ENCODE data around the gene CAMSAP1. TPM values are rescaled to one million over a fixed set of nuclear protein-coding genes. Genes with fewer than 3 reads are reported as not detected.

CAMSAP1 gene
- total and polyA plus RNA-seq, 2 donors from 2014 or later = 3.3 to 38.6 TPM

- intact Hi-C loops (cut with DNase I) = no loop called here
- H3K4me1 ChIP-seq (ENCODE audit: control insufficient read depth in 2 of 3, insufficient read depth in 2 of 3, low read depth in 1 of 3, low read length in 3 of 3) = no peaks in the 10 kb centered on the region
- H3K9ac ChIP-seq (ENCODE audit: low read length in 3 of 3) = no peak overlapping the region
- H3K4me3 ChIP-seq (ENCODE audit: low read length in 3 of 3) = no peak overlapping the region
- peaks cover 0 to 8% (median 0%) of the 10 kb centered on the region in 3 donors for H3K9me3 ChIP-seq (ENCODE audit: control insufficient read depth in 2 of 3, insufficient read depth in 1 of 3, low read length in 3 of 3)
- no peak overlapping the region for H3K27ac ChIP-seq (ENCODE audit: low read depth in 2 of 2, low read length in 2 of 2)
- no peak for FAIRE-seq
- no peaks in the 10 kb centered on the region for H3K36me3 ChIP-seq (ENCODE audit: control insufficient read depth in 2 of 3, insufficient read depth in 3 of 3, low read length in 3 of 3)
- no peaks in the 10 kb centered on the region for H3K27me3 ChIP-seq (ENCODE audit: control insufficient read depth, insufficient read depth, low read length)
- TF ChIP-seq, protein P1, sequence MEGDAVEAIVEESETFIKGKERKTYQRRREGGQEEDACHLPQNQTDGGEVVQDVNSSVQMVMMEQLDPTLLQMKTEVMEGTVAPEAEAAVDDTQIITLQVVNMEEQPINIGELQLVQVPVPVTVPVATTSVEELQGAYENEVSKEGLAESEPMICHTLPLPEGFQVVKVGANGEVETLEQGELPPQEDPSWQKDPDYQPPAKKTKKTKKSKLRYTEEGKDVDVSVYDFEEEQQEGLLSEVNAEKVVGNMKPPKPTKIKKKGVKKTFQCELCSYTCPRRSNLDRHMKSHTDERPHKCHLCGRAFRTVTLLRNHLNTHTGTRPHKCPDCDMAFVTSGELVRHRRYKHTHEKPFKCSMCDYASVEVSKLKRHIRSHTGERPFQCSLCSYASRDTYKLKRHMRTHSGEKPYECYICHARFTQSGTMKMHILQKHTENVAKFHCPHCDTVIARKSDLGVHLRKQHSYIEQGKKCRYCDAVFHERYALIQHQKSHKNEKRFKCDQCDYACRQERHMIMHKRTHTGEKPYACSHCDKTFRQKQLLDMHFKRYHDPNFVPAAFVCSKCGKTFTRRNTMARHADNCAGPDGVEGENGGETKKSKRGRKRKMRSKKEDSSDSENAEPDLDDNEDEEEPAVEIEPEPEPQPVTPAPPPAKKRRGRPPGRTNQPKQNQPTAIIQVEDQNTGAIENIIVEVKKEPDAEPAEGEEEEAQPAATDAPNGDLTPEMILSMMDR (IDR thresholded peaks at IDR 0.05; ENCODE audit: borderline replicate concordance, extremely low read depth, insufficient read depth) = no peak
- no peak for DNase-seq
Measured at GRCh38 chr9:135758870-135759269, 148.5 kb downstream of the CAMSAP1 start.

Other genes with a start within 250 kb of the CAMSAP1 start
- gene LCN9, start 244.2 kb downstream of the CAMSAP1 start, total RNA-seq = not detected
- not detected for gene LCN9, start 244.2 kb downstream of the CAMSAP1 start, polyA plus RNA-seq (ENCODE audit: insufficient read depth, low read depth, low replicate concordance)
- gene SOHLH1, start 208.1 kb downstream of the CAMSAP1 start, total RNA-seq = not detected
- not detected for gene SOHLH1, start 208.1 kb downstream of the CAMSAP1 start, polyA plus RNA-seq (ENCODE audit: insufficient read depth, low read depth, low replicate concordance)
- not detected for gene KCNT1, start 205.4 kb downstream of the CAMSAP1 start, total RNA-seq
- gene KCNT1, start 205.4 kb downstream of the CAMSAP1 start, polyA plus RNA-seq (ENCODE audit: insufficient read depth, low read depth, low replicate concordance) = 0.15 TPM
- 40.2 TPM for gene UBAC1, start 53.8 kb upstream of the CAMSAP1 start, total RNA-seq
- 52.6 TPM for gene UBAC1, start 53.8 kb upstream of the CAMSAP1 start, polyA plus RNA-seq (ENCODE audit: insufficient read depth, low read depth, low replicate concordance)
- 30.9 TPM for gene NACC2, start 187.7 kb upstream of the CAMSAP1 start, total RNA-seq
- 7.1 TPM for gene NACC2, start 187.7 kb upstream of the CAMSAP1 start, polyA plus RNA-seq (ENCODE audit: insufficient read depth, low read depth, low replicate concordance)
- 33.1 TPM for gene TMEM250, start 211.3 kb upstream of the CAMSAP1 start, total RNA-seq
- 22.2 TPM for gene TMEM250, start 211.3 kb upstream of the CAMSAP1 start, polyA plus RNA-seq (ENCODE audit: insufficient read depth, low read depth, low replicate concordance)